Mesenteric fat pad (tissue), 1 donor: ENCODE data around the gene NKIRAS1. TPM values are rescaled to one million over a fixed set of nuclear protein-coding genes. Genes with fewer than 3 reads are reported as not detected.
"Not testable (repeated sequence)": the region's sequence is repeated elsewhere in the genome, so short reads cannot be mapped to it uniquely, and the experiment has no call there.

Experiments used
- DNase-seq: peaks from one replicate; pipeline ENCODE4 v3.0.0-alpha.2; 2020; ENCODE audit warnings: low spot score
- total RNA-seq: library from RNA; stranded (reverse); fragmentation: NEBNext Ultra II Directional; extraction: Animal tissue kit (Norgen Biotek cat#: 25700); gene quantifications from one replicate; pipeline ENCODE4 v1.2.1, GENCODE V29; 2021
- donor health status: DM: yes; HTN: yes; CAD: no.

The NKIRAS1 gene
- total RNA-seq, 1 donor from 2014 or later = 15.7 TPM

- DNase-seq = no peak
Observed at GRCh38 chr3:23941440-23941839, 24.6 kb upstream of the NKIRAS1 start.

GRCh38 chr3:23940775-23941174, 24.0 kb upstream of the NKIRAS1 start:
- no peak for DNase-seq

- DNase-seq = no peak
Observed at GRCh38 chr3:23938688-23939087, 21.9 kb upstream of the NKIRAS1 start.

GRCh38 chr3:23937296-23937695, 20.5 kb upstream of the NKIRAS1 start:
- DNase-seq = no peak

- DNase-seq = no peak
Observed at GRCh38 chr3:23934253-23934652, 17.5 kb upstream of the NKIRAS1 start.

GRCh38 chr3:23932571-23932970, 15.8 kb upstream of the NKIRAS1 start:
- DNase-seq = no peak

- DNase-seq = no peak
Observed at GRCh38 chr3:23931597-23931996, 14.8 kb upstream of the NKIRAS1 start.

GRCh38 chr3:23928524-23928923, 11.7 kb upstream of the NKIRAS1 start:
- no peak for DNase-seq

GRCh38 chr3:23926736-23927135, 9.9 kb upstream of the NKIRAS1 start:
- DNase-seq = no peak

GRCh38 chr3:23926246-23926645, 9.5 kb upstream of the NKIRAS1 start:
- no peak for DNase-seq

GRCh38 chr3:23923786-23924185, 7.0 kb upstream of the NKIRAS1 start:
- no peak for DNase-seq

GRCh38 chr3:23921052-23921511, 4.3 kb upstream of the NKIRAS1 start:
- DNase-seq = no peak

- DNase-seq = no peak
Observed at GRCh38 chr3:23920151-23920655, 3.4 kb upstream of the NKIRAS1 start.

- no peak for DNase-seq
Observed at GRCh38 chr3:23919628-23920027, 2.8 kb upstream of the NKIRAS1 start.

GRCh38 chr3:23918331-23918730, 1.5 kb upstream of the NKIRAS1 start:
- not testable (repeated sequence) for DNase-seq

GRCh38 chr3:23917679-23918303, 1.0 kb upstream of the NKIRAS1 start:
- DNase-seq = not testable (repeated sequence)

GRCh38 chr3:23916152-23916885, 471 bp downstream of the NKIRAS1 start:
- DNase-seq = no peak

GRCh38 chr3:23915537-23916108, 1.2 kb downstream of the NKIRAS1 start:
- no peak for DNase-seq

GRCh38 chr3:23913873-23914743, 2.7 kb downstream of the NKIRAS1 start:
- no peak for DNase-seq

GRCh38 chr3:23913182-23913581, 3.6 kb downstream of the NKIRAS1 start:
- no peak for DNase-seq

GRCh38 chr3:23912335-23912734, 4.5 kb downstream of the NKIRAS1 start:
- DNase-seq = not testable (repeated sequence)
